HTR-8/SVneo (cell line): Measurements from ENCODE around the gene MT3.
A peak's percentile ranks its signal among the peaks of the same experiment; 100 is the strongest.

Experiments
- DNase-seq: peaks from one replicate; pipeline ENCODE4 v3.0.0; 2011; ENCODE audit warnings: low spot score, mixed read lengths; ENCODE audit not compliant: insufficient read length
- FAIRE-seq: peaks from 2 replicates; lab custom pipeline; 2011; peaks lifted over from hg19 to GRCh38; lab: Jason Lieb, UNC

MT3 gene

DNA sequence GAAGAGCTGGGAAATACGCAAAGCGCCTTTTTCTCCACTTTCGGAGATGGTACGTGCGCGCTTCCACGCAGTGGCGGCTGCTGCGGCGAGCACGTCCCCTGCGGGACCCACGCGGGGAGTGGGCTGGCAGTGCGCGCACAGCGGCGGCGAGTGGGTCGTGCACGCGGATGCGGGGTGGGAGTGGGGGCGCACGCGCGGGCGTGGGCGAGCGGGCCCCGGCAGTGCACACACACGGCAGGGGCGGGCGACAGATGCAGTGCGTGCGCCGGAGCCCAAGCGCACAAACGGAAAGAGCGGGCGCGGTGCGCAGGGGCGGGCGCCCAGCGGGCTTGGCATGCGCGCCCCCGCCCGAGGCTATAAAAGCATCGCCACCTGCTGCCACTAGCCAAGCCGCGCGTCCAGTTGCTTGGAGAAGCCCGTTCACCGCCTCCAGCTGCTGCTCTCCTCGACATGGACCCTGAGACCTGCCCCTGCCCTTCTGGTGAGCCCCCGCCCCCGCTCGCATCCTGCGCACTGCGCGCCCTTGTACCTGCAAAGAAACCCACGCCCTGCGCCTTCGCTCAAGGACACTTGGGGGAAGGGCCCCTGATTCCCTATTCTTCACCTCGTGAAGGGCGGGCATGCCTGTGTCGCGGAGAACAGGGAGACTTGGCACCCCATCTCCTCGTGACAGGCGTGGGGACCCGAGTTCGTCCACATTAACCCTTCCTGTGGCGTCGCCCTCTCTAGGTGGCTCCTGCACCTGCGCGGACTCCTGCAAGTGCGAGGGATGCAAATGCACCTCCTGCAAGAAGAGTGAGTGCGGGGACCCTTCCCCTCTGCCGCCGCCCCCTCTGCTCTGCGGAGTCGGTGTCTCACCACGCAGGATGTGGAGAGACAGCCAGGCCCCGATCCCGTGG lies at the start of gene MT3:
MT3 (plus strand) TSS at position 388 of the 899 bp plus-strand sequence; CDS start at position 451, 63 bp downstream.
- DNase-seq (no peak), FAIRE-seq (no peak)

DNA sequence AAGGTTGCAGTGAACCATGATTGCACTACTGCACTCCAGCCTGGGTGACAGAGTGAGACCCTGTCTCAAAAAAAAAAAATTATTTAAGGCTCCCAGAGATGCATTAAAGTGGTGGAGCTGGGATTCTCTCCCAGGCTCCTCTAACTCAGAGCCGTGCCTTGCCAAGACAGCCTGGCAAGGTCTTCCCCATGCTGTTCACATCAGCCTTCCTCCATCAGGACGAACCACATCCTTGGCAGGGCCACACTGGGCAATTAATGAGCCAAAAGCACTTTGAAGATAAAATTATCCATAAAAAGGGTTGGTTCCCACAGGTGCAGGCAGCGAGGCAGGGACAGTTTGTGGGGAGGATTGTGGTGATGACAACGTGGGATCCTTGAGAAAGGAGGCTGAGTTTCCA lies 49.7 kb upstream of the MT3 start:
- FAIRE-seq = no peak
- no peak for DNase-seq

- FAIRE-seq (no peak), DNase-seq (no peak)
Observed at GRCh38 chr16:56542039-56542438, 47.3 kb upstream of the MT3 start.

DNA sequence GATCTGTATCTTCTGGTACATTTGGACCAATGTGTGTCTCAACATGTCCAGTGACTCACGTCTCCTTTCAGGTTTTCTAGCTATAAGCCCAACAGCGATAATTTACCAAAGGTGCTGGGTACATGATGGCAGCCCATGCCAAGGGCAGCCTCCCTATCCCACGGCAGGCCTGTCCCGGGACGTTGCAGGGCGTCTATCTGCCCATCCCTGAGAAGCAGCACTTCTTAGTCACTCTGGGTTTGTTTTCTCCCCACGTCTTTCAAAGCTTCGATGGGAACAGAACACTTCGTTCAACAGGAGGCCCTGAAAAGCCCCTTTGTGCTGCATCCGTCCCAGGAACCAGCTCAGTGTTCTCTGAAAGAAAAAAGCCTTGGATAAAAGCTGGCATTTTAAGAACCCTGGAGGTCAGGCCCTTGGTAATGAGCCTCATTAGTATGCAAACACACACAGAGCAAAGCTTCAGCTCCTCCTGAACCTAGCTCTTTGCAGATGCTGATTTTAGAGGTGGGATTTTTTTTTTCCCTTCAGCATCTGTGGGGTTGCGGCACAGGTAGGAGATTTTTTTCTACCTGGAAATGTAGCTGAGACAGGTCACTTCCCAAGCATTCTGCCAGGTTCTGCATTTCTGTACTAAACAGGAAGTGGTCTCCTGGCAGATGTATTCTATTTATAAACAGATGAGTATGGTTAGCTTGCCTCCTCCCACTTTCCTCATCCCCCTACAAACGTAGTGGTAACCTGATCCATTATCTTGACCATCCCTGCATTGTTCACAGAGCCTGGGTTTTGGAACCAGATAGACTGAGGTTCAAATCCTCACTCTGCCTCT lies 42.0 kb upstream of the MT3 start:
- FAIRE-seq = peak; percentile 42
- peak; percentile 80 for DNase-seq

DNA sequence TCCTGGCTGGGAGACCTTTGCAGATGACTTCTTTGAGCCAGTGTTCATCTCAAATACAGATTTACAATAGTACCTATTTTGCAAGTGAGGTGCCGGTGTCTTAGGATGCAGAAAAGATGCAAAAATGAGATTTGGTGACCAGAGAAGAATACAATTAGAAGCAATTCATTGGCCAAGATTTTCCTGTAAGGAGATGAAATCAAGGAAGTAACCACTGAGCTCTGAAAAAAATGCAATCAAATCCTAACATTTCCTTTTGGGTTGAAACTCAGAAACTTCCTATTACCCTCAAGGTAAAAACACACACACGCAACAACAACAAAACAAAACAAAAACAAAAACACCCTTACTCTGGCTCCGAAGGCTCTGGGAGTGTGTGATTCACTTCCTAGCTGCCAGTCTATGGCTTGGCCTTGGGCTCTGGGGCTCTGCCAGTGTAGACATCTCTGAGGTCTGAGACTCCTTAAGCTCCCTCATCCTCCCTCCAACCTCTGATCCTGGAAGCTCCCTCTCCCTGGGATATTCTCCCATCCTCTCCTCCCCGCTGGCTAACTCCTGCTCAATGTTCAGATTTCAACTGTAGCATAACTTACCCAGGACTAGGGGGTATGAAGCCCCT lies 41.3 kb upstream of the MT3 start:
- no peak for DNase-seq
- FAIRE-seq = no peak

DNA sequence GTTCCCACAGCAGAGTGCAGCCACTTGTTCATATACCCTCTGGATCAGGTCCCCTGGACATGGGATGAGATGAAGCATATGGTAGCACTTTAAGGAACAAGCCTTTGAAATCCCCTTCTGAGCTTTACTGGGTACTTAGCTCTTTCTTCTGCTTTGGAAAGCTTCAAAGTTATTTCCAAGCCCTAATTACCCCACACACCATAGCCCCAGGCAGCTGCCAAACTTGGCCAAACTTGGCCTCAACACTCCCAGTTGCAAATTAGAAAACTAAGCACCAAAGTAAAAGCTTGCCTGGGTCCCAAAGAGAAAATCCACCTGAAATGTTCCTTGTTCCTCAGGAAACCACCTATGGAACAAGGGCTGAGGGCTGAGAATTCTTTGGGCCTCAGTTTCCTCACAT lies 40.2 kb upstream of the MT3 start:
- DNase-seq (no peak), FAIRE-seq (no peak)

GRCh38 chr16:56549744-56550385 lies 39.5 kb upstream of the MT3 start:
- DNase-seq (no peak), FAIRE-seq (no peak)

DNA sequence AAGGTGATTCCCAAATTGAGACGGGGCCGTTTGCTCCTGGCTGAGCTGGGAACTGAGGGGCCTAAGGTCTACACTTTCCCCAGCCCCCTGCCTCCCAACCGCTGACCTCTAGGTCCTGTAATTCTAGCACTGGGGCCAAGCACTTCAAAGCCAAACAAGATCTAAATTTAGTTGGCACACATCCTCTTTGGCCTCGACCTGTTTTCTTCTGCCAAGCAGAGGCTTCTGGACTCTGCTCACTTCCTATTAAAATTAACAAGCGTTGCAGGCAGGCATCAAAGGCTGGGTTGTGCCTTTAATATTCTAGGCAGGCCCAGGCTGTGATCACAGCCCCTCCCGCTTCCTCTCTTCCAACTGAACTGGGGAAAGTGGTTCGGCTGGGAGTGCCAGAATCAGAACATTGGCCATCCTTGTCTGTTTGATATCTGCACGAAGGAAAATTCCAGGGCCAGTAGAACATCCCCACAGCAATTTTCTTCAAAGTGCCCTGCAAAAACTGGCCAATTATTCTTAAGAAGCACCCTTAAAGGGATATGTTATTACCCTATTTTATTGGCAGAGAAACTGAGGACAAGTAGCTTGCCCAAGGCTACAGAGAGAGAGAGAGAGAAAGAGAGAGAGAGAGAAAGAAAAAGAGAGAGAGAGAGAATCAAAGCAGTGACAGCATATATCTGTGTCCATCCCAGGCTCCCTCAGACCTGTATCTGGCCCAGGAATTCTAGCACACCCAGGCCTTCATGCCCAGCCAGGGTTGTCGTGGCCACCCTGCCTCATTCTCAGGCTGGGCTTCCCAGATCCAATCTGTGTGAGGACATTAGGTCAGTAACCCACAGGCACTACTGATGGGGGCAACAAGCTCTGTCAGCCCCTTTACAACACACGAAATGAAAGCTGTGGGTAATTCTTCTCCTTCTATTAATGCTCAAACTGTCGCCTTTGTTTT lies 37.3 kb upstream of the MT3 start:
- no peak for FAIRE-seq
- no peak for DNase-seq

DNA sequence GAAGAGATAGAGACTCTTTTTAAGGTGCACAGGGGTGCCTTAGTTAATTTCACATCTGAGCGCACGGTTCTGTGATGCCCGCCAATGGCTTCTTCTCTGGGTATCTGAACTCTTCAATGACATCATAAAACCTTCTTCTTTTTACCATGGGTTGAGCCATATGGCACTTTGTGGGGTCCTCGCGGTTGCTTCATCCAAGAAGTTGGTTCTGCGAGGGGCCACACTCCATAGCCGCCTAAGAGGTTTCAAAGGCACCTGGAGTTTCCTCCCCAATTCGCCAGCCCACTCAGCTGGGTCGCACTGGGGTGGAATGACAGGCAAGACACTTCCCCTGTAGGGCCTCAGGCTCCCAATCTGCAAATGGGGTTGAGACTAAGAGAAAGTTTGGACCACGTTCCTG lies 34.9 kb upstream of the MT3 start:
- DNase-seq (no peak), FAIRE-seq (no peak)

- peak; percentile 20 for FAIRE-seq
- peak; percentile 46 for DNase-seq
Observed at GRCh38 chr16:56558024-56558747, 31.1 kb upstream of the MT3 start.

- FAIRE-seq = no peak
- DNase-seq = no peak
Observed at GRCh38 chr16:56559109-56559508, 30.2 kb upstream of the MT3 start.

GRCh38 chr16:56560447-56560846 lies 28.9 kb upstream of the MT3 start:
- DNase-seq (no peak), FAIRE-seq (no peak)

DNA sequence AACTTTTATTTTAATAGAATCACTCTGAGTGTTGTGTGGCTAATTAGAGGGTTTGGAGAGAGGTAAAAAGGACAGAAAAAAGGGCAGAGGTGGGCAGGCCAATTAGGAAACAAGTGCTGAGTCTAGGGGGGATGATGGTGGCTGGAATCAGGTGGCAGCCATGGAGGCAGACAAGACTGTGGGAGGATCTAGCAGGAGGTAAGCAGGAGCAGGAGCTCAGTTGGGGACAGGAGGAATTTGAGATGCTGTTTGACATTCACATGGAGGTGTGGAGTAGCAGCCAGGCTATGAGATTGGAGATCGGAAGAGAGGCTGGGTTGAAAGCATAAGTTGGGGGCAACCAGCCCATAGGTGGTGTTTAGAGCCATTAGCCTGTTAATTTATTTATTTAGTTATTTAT lies 28.2 kb upstream of the MT3 start:
- FAIRE-seq (no peak), DNase-seq (no peak)

DNA sequence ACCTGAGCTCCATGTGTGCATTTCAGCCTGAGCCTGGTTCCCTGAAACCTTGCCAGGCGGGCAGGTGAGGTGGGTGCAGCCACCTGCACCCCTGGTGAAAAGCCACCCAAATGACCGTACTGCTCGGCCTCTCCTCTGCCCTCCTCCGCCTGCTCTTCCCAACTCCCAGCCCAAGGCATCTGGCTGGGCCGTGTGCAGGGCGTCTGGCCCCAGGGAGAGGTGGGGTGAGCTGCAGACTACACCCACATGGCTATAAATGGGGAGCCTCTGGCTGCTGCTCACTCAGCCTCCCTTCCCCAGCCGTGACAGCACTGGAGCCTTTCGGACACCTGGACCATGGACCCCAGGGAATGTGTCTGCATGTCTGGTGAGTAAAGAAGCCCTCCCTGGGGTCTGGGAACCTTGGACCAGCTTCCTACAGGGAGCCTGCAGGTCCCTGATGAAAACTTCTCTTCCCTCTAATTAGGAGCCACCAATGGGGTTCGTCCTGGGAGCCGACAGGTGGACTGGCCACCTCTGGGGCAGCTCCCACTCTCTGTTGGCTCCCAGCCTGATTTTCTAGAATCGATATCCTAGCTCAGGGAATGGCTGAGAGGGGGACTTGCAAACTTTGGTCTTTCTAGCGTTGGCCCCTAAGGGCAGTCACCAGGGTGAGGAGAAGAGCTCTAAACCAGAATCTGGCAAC lies 24.4 kb upstream of the MT3 start, which contains the start of gene MT4:
MT4 (plus strand) TSS at position 281 of the 685 bp plus-strand sequence; CDS start at position 337, 56 bp downstream.
- no peak for DNase-seq
- FAIRE-seq = no peak

DNA sequence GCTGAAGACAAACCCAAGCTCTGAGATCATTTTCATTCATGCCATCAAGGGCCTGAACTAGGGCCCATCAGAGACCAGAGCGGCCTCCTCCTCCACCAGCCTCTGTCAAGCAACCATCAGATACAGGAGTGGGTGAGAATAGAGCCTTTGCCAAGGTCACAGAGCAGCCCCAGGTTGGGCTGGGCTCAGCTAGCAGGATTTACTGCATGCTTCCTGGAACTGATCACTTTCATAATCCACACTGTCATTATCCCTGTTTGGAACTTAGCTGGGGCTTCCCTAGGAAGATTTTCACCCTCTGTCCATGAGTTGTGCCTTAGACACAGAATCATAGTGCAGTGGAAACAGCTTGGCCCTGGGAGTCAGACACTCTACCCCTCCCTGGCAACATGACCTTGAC lies 19.4 kb upstream of the MT3 start:
- no peak for DNase-seq
- FAIRE-seq = no peak

DNA sequence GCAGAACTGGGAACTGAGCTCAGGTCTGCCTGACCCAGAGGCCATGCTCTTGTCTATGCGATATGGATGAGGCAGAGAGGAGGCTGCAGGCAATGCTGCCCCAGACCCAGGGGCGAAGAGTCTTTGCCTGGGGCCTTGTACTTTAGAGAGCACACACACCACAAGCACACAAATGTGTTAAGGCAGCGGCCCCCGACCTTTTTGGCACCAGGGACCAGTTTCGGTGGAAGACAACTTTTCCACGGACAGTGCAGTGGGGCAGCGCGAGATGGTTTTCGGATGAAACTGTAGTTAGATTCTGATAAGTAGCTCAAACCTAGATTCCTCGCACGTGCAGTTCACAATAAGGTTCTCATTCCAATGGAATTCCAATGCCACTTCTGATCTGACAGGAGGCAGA lies 17.8 kb upstream of the MT3 start:
- DNase-seq = no peak
- FAIRE-seq = no peak

- DNase-seq (no peak), FAIRE-seq (no peak)
Observed at GRCh38 chr16:56574625-56575024, 14.7 kb upstream of the MT3 start.
